Left lobe of liver (tissue), 2 donors: ENCODE data around the gene CARD14. TPM values are rescaled to one million over a fixed set of nuclear protein-coding genes. Genes with fewer than 3 reads are reported as not detected.
"Not testable (repeated sequence)": the region's sequence is repeated elsewhere in the genome, so short reads cannot be mapped to it uniquely, and the experiment has no call there.

ENCODE experiments used
- ATAC-seq: fragments of 200-7000 bp; cut with Tn5 transposase; one replicate; pipeline ENCODE4 v1.9.1; 2020; ENCODE audit warnings: mild to moderate bottlenecking, moderate library complexity
- DNase-seq: peaks from one replicate; pipeline ENCODE4 v3.0.0-alpha.2; 2020; ENCODE audit warnings: low spot score
- total RNA-seq: library from RNA; stranded (reverse); gene quantifications from one replicate; pipeline ENCODE4 v1.2.1, GENCODE V29; 2021
- donor health status: DM: no; HTN: no; CAD: no; lungs with moderate emphysema.
- donor health status: DM: no; HTN: yes; CAD: no.

Gene CARD14
- total RNA-seq, 1 donor from 2014 or later: 0.23 TPM

DNA sequence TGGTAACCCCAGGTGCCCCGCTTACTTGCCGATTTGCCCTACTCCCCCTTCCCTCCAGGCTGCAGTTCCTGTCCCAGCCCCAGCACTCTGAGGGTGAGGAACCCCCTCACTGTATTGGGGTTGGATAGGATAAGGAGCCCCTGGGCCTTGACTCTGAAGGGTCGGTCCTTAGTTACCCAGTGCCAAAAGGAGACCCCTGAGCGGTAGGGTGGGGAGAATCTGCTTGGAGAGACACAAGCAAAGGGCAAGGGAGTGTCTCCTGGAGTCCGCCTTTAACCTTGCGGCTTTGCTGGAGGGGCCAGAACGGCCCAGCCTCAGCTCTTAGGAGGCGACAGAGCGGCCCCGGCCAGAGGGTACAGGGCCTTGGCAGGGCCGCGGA lies 13.0 kb downstream of the CARD14 start:
- no peak for DNase-seq
- no peak for ATAC-seq

GRCh38 chr17:80183581-80184422 lies 14.0 kb downstream of the CARD14 start:
- ATAC-seq (no peak), DNase-seq (no peak)

DNA sequence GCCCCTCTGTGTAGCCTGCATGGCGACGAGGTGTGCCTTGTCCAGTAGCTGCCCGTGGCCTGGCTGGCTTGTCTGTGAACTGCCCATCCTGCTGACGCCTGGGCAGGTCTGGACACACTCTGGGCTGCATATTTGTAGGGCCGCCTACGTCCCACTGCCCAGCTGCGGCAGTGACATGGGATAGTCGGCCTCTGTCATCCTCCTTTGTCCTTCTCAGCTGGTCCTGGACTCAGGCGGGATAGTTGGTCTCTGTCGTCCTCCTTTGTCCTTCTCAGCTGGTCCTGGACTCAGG lies 14.5 kb downstream of the CARD14 start:
- DNase-seq (no peak), ATAC-seq (no peak)

GRCh38 chr17:80185968-80186367 lies 16.1 kb downstream of the CARD14 start:
- ATAC-seq: no peak

GRCh38 chr17:80187090-80187489 lies 17.3 kb downstream of the CARD14 start:
- DNase-seq (no peak), ATAC-seq (no peak)

More at GRCh38 chr17:80185968-80186367, 16.1 kb downstream of the CARD14 start:
- DNase-seq: no peak

- peak; percentile 65 for ATAC-seq
- DNase-seq: no peak
Observed at GRCh38 chr17:80187515-80187941, 17.7 kb downstream of the CARD14 start.

DNA sequence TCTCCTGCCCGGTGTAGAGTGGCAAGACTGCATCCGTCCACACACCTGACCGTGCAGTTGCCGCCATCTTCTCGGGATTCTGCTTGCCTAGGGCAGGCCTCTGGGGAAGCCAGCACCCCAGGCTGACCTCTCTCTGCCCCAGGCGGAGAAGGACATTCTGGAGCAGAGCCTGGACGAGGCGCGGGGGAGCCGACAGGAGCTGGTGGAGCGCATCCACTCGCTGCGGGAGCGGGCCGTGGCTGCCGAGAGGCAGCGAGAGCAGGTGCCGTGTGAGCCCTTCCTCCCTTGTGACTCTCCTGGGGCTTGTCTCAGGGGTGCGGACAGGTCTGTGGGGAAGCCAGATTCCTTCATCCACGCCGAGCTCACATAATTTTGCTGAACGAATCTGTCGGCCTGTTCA lies 19.8 kb downstream of the CARD14 start:
- ATAC-seq (no peak), DNase-seq (no peak)

DNA sequence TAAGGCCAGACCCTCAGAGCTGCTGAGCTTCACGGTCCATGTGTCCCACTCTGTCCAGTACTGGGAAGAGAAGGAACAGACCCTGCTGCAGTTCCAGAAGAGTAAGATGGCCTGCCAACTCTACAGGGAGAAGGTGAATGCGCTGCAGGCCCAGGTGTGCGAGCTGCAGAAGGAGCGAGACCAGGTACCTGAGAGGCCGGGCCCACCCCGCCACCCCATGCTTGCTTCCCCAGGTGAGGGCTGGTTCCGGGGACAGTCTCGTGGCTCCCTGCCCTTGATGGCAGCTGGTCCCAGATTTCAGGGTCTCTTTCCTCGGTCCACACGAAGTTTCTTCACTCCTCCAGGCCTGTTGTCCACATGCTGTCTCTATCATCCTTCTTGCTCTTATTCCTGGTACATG lies 20.9 kb downstream of the CARD14 start:
- ATAC-seq (no peak), DNase-seq (no peak)

GRCh38 chr17:80191192-80191591 lies 21.4 kb downstream of the CARD14 start:
- ATAC-seq (no peak), DNase-seq (no peak)

GRCh38 chr17:80191865-80192661 lies 22.2 kb downstream of the CARD14 start:
- ATAC-seq (peak; percentile 33), DNase-seq (no peak)

DNA sequence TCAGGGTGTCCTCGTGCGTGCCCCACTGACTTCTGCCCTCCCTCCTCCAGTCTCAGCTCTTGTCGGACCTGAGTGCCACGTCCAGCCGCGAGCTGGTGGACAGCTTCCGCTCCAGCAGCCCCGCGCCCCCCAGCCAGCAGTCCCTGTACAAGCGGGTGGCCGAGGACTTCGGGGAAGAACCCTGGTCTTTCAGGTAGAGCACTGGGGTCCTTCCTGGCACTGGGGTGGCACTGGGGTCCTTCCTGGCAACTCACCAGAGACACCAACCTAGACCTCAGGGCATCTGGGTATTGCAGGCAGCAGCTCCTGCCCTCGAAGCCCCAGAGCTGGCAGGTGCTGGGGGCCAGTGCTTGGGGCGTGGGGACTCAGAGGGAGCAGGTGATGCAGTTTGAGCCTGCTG lies 25.3 kb downstream of the CARD14 start:
- no peak for DNase-seq
- ATAC-seq: no peak

GRCh38 chr17:80195671-80196529 lies 26.1 kb downstream of the CARD14 start:
- DNase-seq (no peak), ATAC-seq (peak; percentile 33)

- DNase-seq (no peak), ATAC-seq (no peak)
Observed at GRCh38 chr17:80196652-80197051, 26.8 kb downstream of the CARD14 start.

DNA sequence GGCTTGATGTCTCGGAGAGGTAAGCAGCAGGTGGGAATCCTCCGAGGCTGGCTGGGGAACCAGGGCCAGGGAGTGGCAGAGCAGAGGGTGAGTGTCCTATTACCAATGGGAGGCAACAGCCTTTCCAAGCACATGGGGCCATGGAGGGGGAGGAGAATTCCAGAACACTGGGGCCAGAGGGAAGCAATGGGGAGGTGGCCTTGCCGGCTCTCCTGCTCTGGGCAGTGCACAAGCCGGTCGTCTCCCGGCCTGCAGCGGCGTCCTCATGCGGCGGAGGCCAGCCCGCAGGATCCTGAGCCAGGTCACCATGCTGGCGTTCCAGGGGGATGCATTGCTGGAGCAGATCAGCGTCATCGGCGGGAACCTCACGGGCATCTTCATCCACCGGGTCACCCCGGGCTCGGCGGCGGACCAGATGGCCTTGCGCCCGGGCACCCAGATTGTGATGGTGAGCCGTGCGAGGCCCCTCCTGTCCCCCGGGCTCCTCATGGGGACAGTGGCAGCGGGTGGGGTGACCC lies 28.4 kb downstream of the CARD14 start:
- ATAC-seq: peak; percentile 25
- no peak for DNase-seq

GRCh38 chr17:80199295-80199694 lies 29.5 kb downstream of the CARD14 start:
- DNase-seq, ATAC-seq: not testable (repeated sequence)

GRCh38 chr17:80201446-80201845 lies 31.6 kb downstream of the CARD14 start:
- ATAC-seq (no peak), DNase-seq (no peak)

- no peak for DNase-seq
- no peak for ATAC-seq
Observed at GRCh38 chr17:80202197-80202596, 32.4 kb downstream of the CARD14 start.

DNA sequence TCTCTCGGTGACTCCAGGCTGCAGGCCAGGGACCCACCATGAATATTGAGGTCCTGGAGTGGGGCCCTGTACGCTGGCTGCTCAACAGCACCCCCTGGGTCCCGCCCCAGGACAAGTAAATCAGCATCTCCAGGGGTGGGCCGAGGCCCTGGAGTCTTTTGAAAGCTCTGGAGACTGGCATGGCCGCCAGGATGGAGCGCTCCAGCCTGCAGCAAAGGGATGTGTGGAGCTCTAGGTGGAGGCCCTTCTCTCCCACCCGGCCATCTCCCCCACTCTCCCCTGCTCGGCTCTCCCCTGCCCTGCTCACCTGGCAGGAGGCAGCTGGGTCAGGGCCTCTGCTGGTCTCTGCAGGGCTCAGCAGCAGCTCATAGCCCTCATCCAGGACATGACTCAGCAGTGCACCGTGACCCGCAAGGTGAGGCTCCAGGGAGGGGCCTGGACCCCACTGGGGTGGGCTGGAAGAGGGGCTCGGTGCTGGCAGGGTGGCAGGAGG lies 33.7 kb downstream of the CARD14 start:
- ATAC-seq: no peak
- DNase-seq: no peak

GRCh38 chr17:80204626-80205468 lies 35.0 kb downstream of the CARD14 start:
- ATAC-seq (no peak), DNase-seq (no peak)

DNA sequence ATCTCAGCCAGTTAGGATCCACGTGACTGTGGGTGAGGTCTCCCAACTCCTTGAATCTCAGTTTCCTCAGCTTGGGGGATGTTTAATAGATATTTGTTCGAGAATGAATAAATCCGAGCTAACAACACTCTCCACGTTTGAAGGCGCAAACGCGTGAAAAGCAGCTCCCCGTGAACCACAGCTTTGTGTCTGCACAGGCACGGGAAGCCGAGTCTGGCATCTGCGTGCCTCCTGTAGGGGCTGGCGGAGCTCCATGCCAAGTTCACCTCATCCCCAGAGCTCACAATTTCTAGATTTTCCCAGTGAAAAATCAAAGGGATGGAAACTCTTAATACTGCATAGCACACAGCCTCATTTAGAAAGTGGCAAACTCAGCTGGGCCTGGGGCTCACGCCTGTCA lies 36.0 kb downstream of the CARD14 start:
- DNase-seq (no peak), ATAC-seq (no peak)
